CD4-positive, CD25-positive, alpha-beta regulatory T cell (primary cell): ENCODE results near the gene JUP. TPM values are rescaled to one million over a fixed set of nuclear protein-coding genes. Genes with fewer than 3 reads are reported as not detected.
A peak's percentile ranks its signal among the peaks of the same experiment; 100 is the strongest.

Source experiments
- ATAC-seq, 2 donors: fragments of 150-1000 bp; cut with Tn5 transposase; one replicate each; pipeline ENCODE4 v1.10.0; 2021; ENCODE audit warnings: low read depth in 2 of 2, moderate number of reproducible peaks in 2 of 2, moderate library complexity in 1 of 2
- DNase-seq, 3 donors: peaks; one replicate each; pipeline versions ENCODE4 v3.0.0 to v3.0.0-alpha.2; 2012 to 2022; ENCODE audit warnings: mixed read lengths in 1 of 3
- H3K27ac ChIP-seq: one replicate; pipeline ENCODE4 v1.7.0; 2013; ENCODE audit warnings: mild to moderate bottlenecking, low read length; ENCODE audit not compliant: insufficient read depth, poor library complexity, severe bottlenecking
- H3K27me3 ChIP-seq: one replicate; pipeline ENCODE4 v1.7.0; 2013; ENCODE audit warnings: low read length; ENCODE audit not compliant: control insufficient read depth, insufficient read depth
- H3K36me3 ChIP-seq: one replicate; pipeline ENCODE4 v1.7.0; 2013; ENCODE audit warnings: mild to moderate bottlenecking, low read length, moderate library complexity; ENCODE audit not compliant: control insufficient read depth, insufficient read depth
- H3K4me1 ChIP-seq: 2 replicates; pipeline ENCODE4 v1.7.0; 2013; ENCODE audit warnings: mild to moderate bottlenecking, low read length; ENCODE audit not compliant: insufficient read depth, control insufficient read depth, poor library complexity, severe bottlenecking
- H3K4me3 ChIP-seq: one replicate; pipeline ENCODE4 v1.7.0; 2013; ENCODE audit warnings: low read depth, mild to moderate bottlenecking, low read length, moderate library complexity
- H3K9me3 ChIP-seq, 2 experiments: 1 replicate in 1 of 2; 2 replicates in 1 of 2; pipeline ENCODE4 v1.7.0; 2013; ENCODE audit warnings: low read length in 2 of 2, mild to moderate bottlenecking in 1 of 2, moderate library complexity in 1 of 2; ENCODE audit not compliant: control insufficient read depth in 2 of 2
- H3K27ac Mint-ChIP-seq, 3 donors: one replicate each; pipeline ENCODE4 v1.8.0; 2020 to 2022; ENCODE audit warnings: mild to moderate bottlenecking in 3 of 3, mixed read lengths in 3 of 3, moderate library complexity in 2 of 3
- H3K27me3 Mint-ChIP-seq: one replicate; pipeline ENCODE4 v1.8.0; 2022; ENCODE audit warnings: mild to moderate bottlenecking, mixed read lengths
- H3K36me3 Mint-ChIP-seq: one replicate; pipeline ENCODE4 v1.8.0; 2020; ENCODE audit warnings: mixed read lengths
- H3K4me1 Mint-ChIP-seq, 4 donors: one replicate each; pipeline ENCODE4 v1.8.0; 2020 to 2022; ENCODE audit warnings: mixed read lengths in 4 of 4, mild to moderate bottlenecking in 1 of 4
- H3K4me3 Mint-ChIP-seq, 4 donors: one replicate each; pipeline ENCODE4 v1.8.0; 2020 to 2022; ENCODE audit warnings: mild to moderate bottlenecking in 4 of 4, mixed read lengths in 4 of 4, moderate library complexity in 3 of 4
- H3K9me3 Mint-ChIP-seq, 7 donors: one replicate each; pipeline ENCODE4 v1.8.0; 2020 to 2022; ENCODE audit warnings: mixed read lengths in 7 of 7, mild to moderate bottlenecking in 3 of 7, moderate library complexity in 2 of 7
- polyA plus RNA-seq, 4 donors: library from polyadenylated mRNA; unstranded; fragments of 300-500 nt; fragmentation: Illumina TruSeq; gene quantifications; one replicate each; pipeline ENCODE4 v1.2.3, GENCODE V29; 2021
- total RNA-seq: library from RNA; stranded (reverse); gene quantifications from one replicate; pipeline ENCODE4 v1.2.3, GENCODE V29; 2022

The JUP gene
- total and polyA plus RNA-seq, 5 donors from 2014 or later = 0.32 to 1.3 (median 0.33) TPM; not detected in 2

GRCh38 chr17:41736983-41737679 is 49.4 kb downstream of the JUP start:
- DNase-seq (no peak), ATAC-seq (no peak)
- H3K36me3 ChIP-seq = no peaks in the 10 kb centered on the region
- Mint-ChIP-seq H3K27me3 (peaks cover 49% of the 10 kb centered on the region), H3K27ac (no peak overlapping the region), H3K4me3 (peak overlapping the region in 2 of 4 donors; percentile 3 to 56), H3K4me1 (peaks cover 0 to 22% (median 6%) of the 10 kb centered on the region in 4 donors), H3K9me3 (peaks cover 0 to 3% (median 0%) of the 10 kb centered on the region in 7 donors), H3K36me3 (no peaks in the 10 kb centered on the region)
- no peaks in the 10 kb centered on the region for H3K9me3 ChIP-seq
- H3K27ac ChIP-seq = no peak overlapping the region
- H3K4me1 ChIP-seq = peaks cover 15% of the 10 kb centered on the region
- H3K27me3 ChIP-seq = peaks cover 9% of the 10 kb centered on the region
- no peak overlapping the region for H3K4me3 ChIP-seq

- Histone ChIP-seq H3K36me3 (no peaks in the 10 kb centered on the region), H3K9me3 (no peaks in the 10 kb centered on the region), H3K4me3 (no peak overlapping the region), H3K27me3 (peaks cover 9% of the 10 kb centered on the region), H3K27ac (no peak overlapping the region), H3K4me1 (peaks cover 15% of the 10 kb centered on the region)
- Mint-ChIP-seq H3K4me3 (peak overlapping the region in 1 of 4 donors; percentile 32), H3K27ac (no peak overlapping the region), H3K36me3 (no peaks in the 10 kb centered on the region), H3K27me3 (peaks cover 63% of the 10 kb centered on the region), H3K9me3 (peaks cover 0 to 3% (median 0%) of the 10 kb centered on the region in 7 donors), H3K4me1 (peaks cover 0 to 22% (median 9%) of the 10 kb centered on the region in 4 donors)
- DNase-seq (no peak), ATAC-seq (no peak)
Observed at GRCh38 chr17:41735744-41736143, 50.8 kb downstream of the JUP start.

DNA sequence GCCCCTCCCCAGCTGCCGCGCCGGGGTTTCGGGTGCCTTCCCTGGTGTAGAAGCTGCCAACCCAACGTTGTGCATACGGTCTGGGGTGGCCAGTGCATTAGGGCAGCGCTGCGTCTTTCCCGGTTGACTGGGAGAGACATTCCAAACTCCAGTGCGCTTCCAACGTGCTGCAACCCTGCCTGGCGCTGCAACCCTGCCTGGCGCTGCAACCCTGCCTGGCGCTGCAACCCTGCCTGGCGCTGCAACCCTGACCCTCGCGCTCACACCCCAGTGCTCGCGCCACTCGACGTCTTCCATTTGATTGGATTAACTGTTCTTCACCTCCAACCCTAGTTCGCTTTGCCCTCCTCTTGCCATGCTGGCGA is 51.6 kb downstream of the JUP start:
- Histone ChIP-seq H3K36me3 (no peaks in the 10 kb centered on the region), H3K9me3 (no peaks in the 10 kb centered on the region), H3K27ac (no peak overlapping the region), H3K4me1 (peaks cover 15% of the 10 kb centered on the region), H3K4me3 (peak overlapping the region; percentile 37), H3K27me3 (peaks cover 9% of the 10 kb centered on the region)
- H3K27me3 Mint-ChIP-seq = peaks cover 66% of the 10 kb centered on the region
- H3K27ac Mint-ChIP-seq = no peak overlapping the region
- no peaks in the 10 kb centered on the region for H3K36me3 Mint-ChIP-seq
- H3K4me1 Mint-ChIP-seq = peaks cover 0 to 22% (median 9%) of the 10 kb centered on the region in 4 donors
- H3K4me3 Mint-ChIP-seq = peak overlapping the region in 3 of 4 donors; percentile 47 to 84 (median 56)
- DNase-seq (no peak), ATAC-seq (no peak)
- peaks cover 0 to 3% (median 0%) of the 10 kb centered on the region in 7 donors for H3K9me3 Mint-ChIP-seq

- peak in 1 of 3 donors; percentile 23 for DNase-seq
- peak within 1 kb of the TSS in 1 of 3 donors; percentile 77 for H3K27ac Mint-ChIP-seq
Observed at GRCh38 chr17:41734139-41734948, 52.2 kb downstream of the JUP start, which contains the start of gene HAP1. HAP1 (minus strand) TSS chr17:41734643; CDS start chr17:41734634, 9 bp downstream.

DNA sequence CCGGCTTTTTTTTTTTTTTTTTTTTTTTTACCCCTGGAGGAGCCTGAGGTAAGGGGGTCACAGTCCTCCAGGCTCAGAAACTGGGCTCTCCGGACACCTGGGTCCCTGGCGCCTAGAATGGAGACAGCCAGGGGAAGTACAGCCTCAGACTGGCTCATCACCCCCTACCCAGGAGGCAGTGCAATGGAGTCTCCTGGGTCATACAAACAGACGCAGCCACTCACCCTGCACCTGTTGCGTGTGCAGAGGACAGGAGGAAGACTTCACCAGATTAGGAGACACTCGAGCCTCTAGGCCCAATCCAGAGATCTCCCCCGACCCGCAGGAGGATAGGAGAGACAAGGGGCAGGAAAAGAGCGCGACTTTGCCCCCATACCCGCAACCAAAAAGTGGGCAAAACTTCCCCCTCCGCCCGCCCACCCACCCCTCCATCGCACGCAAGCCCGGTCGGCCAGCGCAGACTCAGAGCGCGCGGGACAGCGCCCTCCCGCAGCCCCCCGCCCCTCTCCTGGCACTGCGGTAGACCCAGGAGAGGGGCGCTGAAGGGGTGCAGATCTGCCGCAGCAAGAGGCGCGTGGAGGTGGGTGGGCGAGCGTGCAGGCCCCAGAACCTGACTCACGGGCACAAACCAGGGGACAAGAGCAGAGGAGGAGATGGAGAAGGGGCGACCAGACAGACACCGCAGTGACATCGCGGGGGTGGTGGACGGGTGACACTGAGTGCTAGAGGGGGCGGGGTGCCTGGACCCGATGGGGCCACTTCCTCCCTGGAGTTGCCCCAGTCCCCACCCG is 53.0 kb downstream of the JUP start:
- Histone ChIP-seq H3K36me3 (no peaks in the 10 kb centered on the region), H3K27ac (no peak overlapping the region), H3K4me1 (peaks cover 15% of the 10 kb centered on the region), H3K27me3 (peaks cover 9% of the 10 kb centered on the region), H3K4me3 (no peak overlapping the region), H3K9me3 (no peaks in the 10 kb centered on the region)
- H3K4me3 Mint-ChIP-seq = peak overlapping the region in 2 of 4 donors; percentile 66 to 84
- no peaks in the 10 kb centered on the region for H3K36me3 Mint-ChIP-seq
- ATAC-seq = no peak
- peak overlapping the region in 1 of 3 donors; percentile 77 for H3K27ac Mint-ChIP-seq
- DNase-seq = no peak
- peaks cover 0 to 22% (median 9%) of the 10 kb centered on the region in 4 donors for H3K4me1 Mint-ChIP-seq
- H3K9me3 Mint-ChIP-seq = peaks cover 0 to 3% (median 0%) of the 10 kb centered on the region in 7 donors
- H3K27me3 Mint-ChIP-seq = peaks cover 67% of the 10 kb centered on the region

More at GRCh38 chr17:41734139-41734948, 52.2 kb downstream of the JUP start, which contains the start of gene HAP1:
- Mint-ChIP-seq H3K36me3 (no peaks in the 10 kb centered on the region), H3K9me3 (peaks cover 0 to 3% (median 0%) of the 10 kb centered on the region in 7 donors), H3K27me3 (peaks cover 66% of the 10 kb centered on the region), H3K4me3 (peak within 1 kb of the TSS in 3 of 4 donors; percentile 47 to 84 (median 66)), H3K4me1 (peaks cover 0 to 22% (median 9%) of the 10 kb centered on the region in 4 donors)
- no peaks in the 10 kb centered on the region for H3K36me3 ChIP-seq
- ATAC-seq = peak in 1 of 2 donors; percentile 18
- peak within 1 kb of the TSS; percentile 37 for H3K4me3 ChIP-seq
- no peak within 1 kb of the TSS for H3K27ac ChIP-seq
- H3K9me3 ChIP-seq = no peaks in the 10 kb centered on the region
- H3K4me1 ChIP-seq = peaks cover 15% of the 10 kb centered on the region
- peaks cover 9% of the 10 kb centered on the region for H3K27me3 ChIP-seq

- no peaks in the 10 kb centered on the region for H3K36me3 ChIP-seq
- Mint-ChIP-seq H3K27ac (no peak overlapping the region), H3K4me3 (no peak overlapping the region), H3K36me3 (no peaks in the 10 kb centered on the region), H3K27me3 (peaks cover 65% of the 10 kb centered on the region), H3K4me1 (peaks cover 0 to 12% (median 4%) of the 10 kb centered on the region in 4 donors), H3K9me3 (peaks cover 0 to 3% (median 0%) of the 10 kb centered on the region in 7 donors)
- H3K9me3 ChIP-seq = no peaks in the 10 kb centered on the region
- H3K27ac ChIP-seq = no peak overlapping the region
- DNase-seq (no peak), ATAC-seq (no peak)
- H3K4me3 ChIP-seq = no peak overlapping the region
- peaks cover 15% of the 10 kb centered on the region for H3K4me1 ChIP-seq
- peaks cover 7% of the 10 kb centered on the region for H3K27me3 ChIP-seq
Observed at GRCh38 chr17:41731836-41732235, 54.7 kb downstream of the JUP start.

DNA sequence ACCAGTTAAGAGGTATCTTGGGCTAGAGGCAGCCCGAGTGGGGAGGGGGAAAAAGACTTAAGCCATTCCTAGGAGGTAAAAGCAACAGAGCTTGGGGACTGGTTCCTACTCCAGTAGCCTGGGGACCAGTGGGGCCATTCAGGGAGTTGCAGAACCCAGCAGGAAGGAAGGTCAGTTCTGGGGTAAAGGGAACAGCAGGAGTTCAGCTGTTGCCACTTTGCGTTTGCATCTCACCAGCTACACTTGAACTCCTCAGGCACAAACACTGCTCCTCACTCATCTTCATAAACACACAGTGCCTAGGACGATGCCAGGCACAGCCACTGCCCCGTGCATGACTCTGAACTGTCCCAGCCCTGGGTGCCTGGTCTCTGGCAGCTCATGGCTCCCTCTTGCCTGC is 56.0 kb downstream of the JUP start:
- H3K36me3 Mint-ChIP-seq = no peaks in the 10 kb centered on the region
- no peak overlapping the region for H3K27ac Mint-ChIP-seq

More for the DNA sequence above, 56.0 kb downstream of the JUP start:
- Histone ChIP-seq H3K36me3 (no peaks in the 10 kb centered on the region), H3K4me3 (no peak overlapping the region), H3K4me1 (peaks cover 15% of the 10 kb centered on the region), H3K9me3 (no peaks in the 10 kb centered on the region), H3K27ac (no peak overlapping the region), H3K27me3 (peaks cover 2% of the 10 kb centered on the region)
- peaks cover 0 to 2% (median 0%) of the 10 kb centered on the region in 7 donors for H3K9me3 Mint-ChIP-seq
- H3K4me1 Mint-ChIP-seq = peaks cover 0 to 12% (median 4%) of the 10 kb centered on the region in 4 donors
- ATAC-seq (no peak), DNase-seq (no peak)
- H3K4me3 Mint-ChIP-seq = no peak overlapping the region
- H3K27me3 Mint-ChIP-seq = peaks cover 52% of the 10 kb centered on the region
